Tibial nerve (tissue), 4 donors: ENCODE measurements around the gene PTPRT.

Experiments
- EP300 ChIP-seq, 2 donors: sonication (generic); formaldehyde crosslinking; IDR thresholded peaks; one replicate each; pipeline ENCODE4 v1.6.1; 2017; ENCODE audit warnings: antibody characterized with exemption in 2 of 2, mild to moderate bottlenecking in 1 of 2
- TF ChIP-seq, protein P1 (sequence below), 5 experiments: fragments of 200-600 bp in 3 of 5; fragments of 450-650 bp in 2 of 5; sonication (generic) in 3 of 5; IDR thresholded peaks; one replicate each; pipeline ENCODE4 v1.5.1; 2016 to 2019; ENCODE audit warnings: antibody characterized with exemption in 5 of 5, mild to moderate bottlenecking in 3 of 5, moderate library complexity in 2 of 5

DNA sequence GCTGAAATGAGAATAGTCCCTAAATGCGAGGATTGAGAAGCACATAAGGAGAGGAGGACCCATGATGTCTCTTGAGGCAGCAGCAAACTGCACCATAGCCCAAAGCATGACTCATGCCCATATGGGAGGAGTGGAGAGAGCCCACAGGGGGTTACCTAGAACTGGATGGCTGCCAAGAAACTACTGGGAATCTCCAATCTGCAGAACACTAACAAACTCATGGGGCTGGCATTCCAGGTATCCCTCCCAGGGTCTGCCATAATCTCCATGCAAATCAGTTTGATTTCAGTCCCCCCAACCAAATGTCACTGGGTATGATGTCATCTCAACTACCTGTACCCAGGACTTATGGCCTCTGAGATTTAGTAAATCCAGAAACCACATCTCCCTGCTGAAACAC, 410.5 kb downstream of the PTPRT start:
- TF ChIP-seq, protein P1, sequence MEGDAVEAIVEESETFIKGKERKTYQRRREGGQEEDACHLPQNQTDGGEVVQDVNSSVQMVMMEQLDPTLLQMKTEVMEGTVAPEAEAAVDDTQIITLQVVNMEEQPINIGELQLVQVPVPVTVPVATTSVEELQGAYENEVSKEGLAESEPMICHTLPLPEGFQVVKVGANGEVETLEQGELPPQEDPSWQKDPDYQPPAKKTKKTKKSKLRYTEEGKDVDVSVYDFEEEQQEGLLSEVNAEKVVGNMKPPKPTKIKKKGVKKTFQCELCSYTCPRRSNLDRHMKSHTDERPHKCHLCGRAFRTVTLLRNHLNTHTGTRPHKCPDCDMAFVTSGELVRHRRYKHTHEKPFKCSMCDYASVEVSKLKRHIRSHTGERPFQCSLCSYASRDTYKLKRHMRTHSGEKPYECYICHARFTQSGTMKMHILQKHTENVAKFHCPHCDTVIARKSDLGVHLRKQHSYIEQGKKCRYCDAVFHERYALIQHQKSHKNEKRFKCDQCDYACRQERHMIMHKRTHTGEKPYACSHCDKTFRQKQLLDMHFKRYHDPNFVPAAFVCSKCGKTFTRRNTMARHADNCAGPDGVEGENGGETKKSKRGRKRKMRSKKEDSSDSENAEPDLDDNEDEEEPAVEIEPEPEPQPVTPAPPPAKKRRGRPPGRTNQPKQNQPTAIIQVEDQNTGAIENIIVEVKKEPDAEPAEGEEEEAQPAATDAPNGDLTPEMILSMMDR (IDR thresholded peaks at IDR 0.05): no peak
- no peak for TF ChIP-seq EP300 (IDR thresholded peaks at IDR 0.05)
